HCT116 (cell line): ENCODE data around the gene GP9. TPM values are rescaled to one million over a fixed set of nuclear protein-coding genes. Genes with fewer than 3 reads are reported as not detected.

Experiments used
- ATAC-seq: fragments of 200-7000 bp; cut with Tn5 transposase; 2 replicates; pipeline ENCODE4 v1.9.1; 2020; ENCODE audit warnings: mild to moderate bottlenecking, moderate library complexity
- BruUV-seq: library from RNA; stranded (reverse); fragments of 400-500 nt; replicated peaks from 2 replicates; lab custom pipeline; 2021; lab: Mats Ljungman, UMichigan
- CTCF ChIA-PET: fragments of 300-600 bp; sonication (Branson Sonifier 250); formaldehyde crosslinking; loops from one replicate; lab custom pipeline; 2021; ENCODE audit warnings: antibody characterized with exemption; lab: Charles Lee
- POLR2A ChIA-PET: fragments of 300-600, 350-600 bp; sonication (Branson Sonifier 250); formaldehyde crosslinking; loops from one replicate; lab custom pipeline; 2021; ENCODE audit warnings: antibody characterized with exemption; lab: Charles Lee
- RAD21 ChIA-PET, 2 experiments: fragments of 300-600 bp; sonication (Branson Sonifier 250); formaldehyde crosslinking; loops; one replicate each; lab custom pipeline; 2023; ENCODE audit warnings: low total read pairs in 2 of 2; ENCODE audit not compliant: uncharacterized antibody in 2 of 2, unreplicated experiment in 2 of 2, low non-redundant PET in 1 of 2; lab: Charles Lee
- DNase-seq: peaks from one replicate; pipeline ENCODE4 v3.0.0-alpha.2; 2010; ENCODE audit warnings: low read depth, low spot score
- H2AFZ ChIP-seq: fragments of 200-600 bp; shearing (Covaris generic), sonication (generic); 2 replicates; pipeline ENCODE4 v1.6.1; 2017; ENCODE audit warnings: low read depth, mixed run types, mixed read lengths, antibody characterized with exemption, low read length; ENCODE audit not compliant: poor library complexity, severe bottlenecking
- H3K27ac ChIP-seq: 2 replicates; pipeline ENCODE4 v1.5.1; 2012; ENCODE audit warnings: low read depth, low read length
- H3K27me3 ChIP-seq: fragments of 200-600 bp; sonication (generic); 2 replicates; pipeline ENCODE4 v1.6.1; 2016; ENCODE audit warnings: mixed run types, low read length, mixed read lengths; ENCODE audit not compliant: insufficient read depth
- H3K36me3 ChIP-seq, 2 experiments: fragments of 200-500 bp in 1 of 2; fragments of 200-600 bp in 1 of 2; sonication (Bioruptor generic) in 1 of 2; sonication (generic) in 1 of 2; 2 replicates each; pipeline versions ENCODE4 v1.5.1 to v1.6.1; 2014 to 2016; ENCODE audit warnings: low read length in 2 of 2, inconsistent platforms in 1 of 2, mixed read lengths in 1 of 2, mixed run types in 1 of 2; ENCODE audit not compliant: insufficient read depth in 2 of 2, control insufficient read depth in 1 of 2
- H3K4me1 ChIP-seq, 2 experiments: fragments of 200-600 bp in 1 of 2; sonication (generic) in 1 of 2; 2 replicates each; pipeline versions ENCODE4 v1.5.1 to v1.6.1; 2012 to 2017; ENCODE audit warnings: low read length in 2 of 2, inconsistent platforms in 1 of 2, mild to moderate bottlenecking in 1 of 2, mixed read lengths in 1 of 2, mixed run types in 1 of 2, moderate library complexity in 1 of 2; ENCODE audit not compliant: insufficient read depth in 2 of 2, control insufficient read depth in 1 of 2
- H3K4me2 ChIP-seq: fragments of 200-600 bp; sonication (generic); 2 replicates; pipeline ENCODE4 v1.6.1; 2017; ENCODE audit warnings: mixed run types, low read length, mixed read lengths
- H3K4me3 ChIP-seq, 2 experiments: fragments of 200-600 bp in 1 of 2; sonication (generic) in 1 of 2; replicated peaks in 1 of 2; 2 replicates each; pipeline ENCODE4 v1.5.1; 2011 to 2016; ENCODE audit warnings: low read length in 2 of 2, control low read depth in 1 of 2, low read depth in 1 of 2, mild to moderate bottlenecking in 1 of 2, mixed read lengths in 1 of 2, mixed run types in 1 of 2
- H3K79me2 ChIP-seq: fragments of 200-600 bp; sonication (generic); 2 replicates; pipeline ENCODE4 v1.6.1; 2017; ENCODE audit warnings: mild to moderate bottlenecking, mixed run types, low read length, moderate library complexity, mixed read lengths; ENCODE audit not compliant: insufficient read depth
- H3K9ac ChIP-seq: fragments of 200-600 bp; sonication (generic); 2 replicates; pipeline ENCODE4 v1.6.1; 2016; ENCODE audit warnings: low read length, mixed read lengths
- H3K9me2 ChIP-seq: fragments of 200-600 bp; sonication (generic), shearing (Covaris generic); 2 replicates; pipeline ENCODE4 v1.6.1; 2017; ENCODE audit warnings: mixed run types, mild to moderate bottlenecking, moderate library complexity; ENCODE audit not compliant: insufficient read depth
- H3K9me3 ChIP-seq, 2 experiments: fragments of 200-500 bp in 1 of 2; fragments of 200-600 bp in 1 of 2; sonication (Bioruptor generic) in 1 of 2; sonication (generic) in 1 of 2; 2 replicates each; pipeline ENCODE4 v1.6.1; 2014 to 2017; ENCODE audit warnings: low read length in 2 of 2, mixed read lengths in 2 of 2, inconsistent platforms in 1 of 2, low read depth in 1 of 2, mild to moderate bottlenecking in 1 of 2, mixed run types in 1 of 2, moderate library complexity in 1 of 2; ENCODE audit not compliant: control insufficient read depth in 1 of 2, insufficient read depth in 1 of 2
- H4K20me1 ChIP-seq: fragments of 200-600 bp; sonication (generic), shearing (Covaris generic); 2 replicates; pipeline ENCODE4 v1.6.1; 2017; ENCODE audit warnings: mixed run types, mild to moderate bottlenecking, moderate library complexity; ENCODE audit not compliant: insufficient read depth
- ATF3 ChIP-seq: IDR thresholded peaks from 2 replicates; pipeline ENCODE4 v1.6.1; 2012
- CBX3 ChIP-seq: IDR thresholded peaks from 2 replicates; pipeline ENCODE4 v1.6.1; 2012; ENCODE audit warnings: low read depth
- CEBPB ChIP-seq: IDR thresholded peaks from 2 replicates; pipeline ENCODE4 v1.6.1; 2012; ENCODE audit warnings: low read depth
- ELF1 ChIP-seq: IDR thresholded peaks from 2 replicates; pipeline ENCODE4 v1.6.1; 2012; ENCODE audit warnings: low read depth, borderline replicate concordance
- EZH2phosphoT487 ChIP-seq: fragments of 200-600 bp; IDR thresholded peaks from 2 replicates; pipeline ENCODE4 v1.6.1; 2018; ENCODE audit warnings: antibody characterized with exemption, borderline replicate concordance
- JUND ChIP-seq: IDR thresholded peaks from 2 replicates; pipeline ENCODE4 v1.6.1; 2012
- POLR2A ChIP-seq: IDR thresholded peaks from 2 replicates; pipeline ENCODE4 v1.7.0; 2011; ENCODE audit warnings: borderline replicate concordance; ENCODE audit not compliant: insufficient read depth, insufficient read length; ENCODE audit errors: extremely low read depth
- POLR2AphosphoS5 ChIP-seq: IDR thresholded peaks from 2 replicates; pipeline ENCODE4 v1.6.1; 2011; ENCODE audit warnings: mild to moderate bottlenecking, low read depth, low read length, moderate library complexity
- REST ChIP-seq: IDR thresholded peaks from 2 replicates; pipeline ENCODE4 v1.6.1; 2012; ENCODE audit warnings: low read depth
- SIN3A ChIP-seq: IDR thresholded peaks from 2 replicates; pipeline ENCODE4 v1.6.1; 2012; ENCODE audit warnings: low read depth
- SP1 ChIP-seq: IDR thresholded peaks from 2 replicates; pipeline ENCODE4 v1.6.1; 2012; ENCODE audit warnings: low read depth
- SRF ChIP-seq: IDR thresholded peaks from 2 replicates; pipeline ENCODE4 v1.6.1; 2012; ENCODE audit warnings: low read depth
- TCF7L2 ChIP-seq: IDR thresholded peaks from 2 replicates; pipeline ENCODE4 v1.7.0; 2011; ENCODE audit warnings: borderline replicate concordance, inconsistent platforms; ENCODE audit not compliant: insufficient read depth, insufficient read length; ENCODE audit errors: extremely low read depth
- YY1 ChIP-seq: IDR thresholded peaks from 2 replicates; pipeline ENCODE4 v1.6.1; 2011; ENCODE audit warnings: low read length, low read depth, moderate library complexity, mild to moderate bottlenecking; ENCODE audit not compliant: insufficient replicate concordance; ENCODE audit errors: extremely low read depth
- ZBTB33 ChIP-seq: IDR thresholded peaks from 2 replicates; pipeline ENCODE4 v1.6.1; 2011; ENCODE audit warnings: mild to moderate bottlenecking, low read length, moderate library complexity; ENCODE audit not compliant: insufficient replicate concordance; ENCODE audit errors: extremely low read depth
- ZNF274 ChIP-seq: fragments of 200-500 bp; sonication (Bioruptor generic); IDR thresholded peaks from 2 replicates; pipeline ENCODE4 v1.6.1; 2014; ENCODE audit warnings: mild to moderate bottlenecking, low read depth, low read length, inconsistent platforms
- intact Hi-C: fragments of 100-400 bp; cut with micrococcal nuclease; formaldehyde crosslinking; loops from 2 replicates; pipeline ENCODE4 v1.10.0; 2022
- total RNA-seq: library from RNA; stranded (reverse); gene quantifications from one replicate; pipeline ENCODE4 v1.2.1, GENCODE V29; 2021; ENCODE audit not compliant: unreplicated experiment

The GP9 gene
- total RNA-seq, 1 experiment from 2014 or later = not detected

GRCh38 chr3:129013491-129013891, 47.1 kb upstream of the GP9 start:
- H3K27me3 ChIP-seq = no peaks in the 10 kb centered on the region
- H4K20me1 ChIP-seq = no peaks in the 10 kb centered on the region
- no peak overlapping the region for H2AFZ ChIP-seq
- no peaks in the 10 kb centered on the region for H3K9me3 ChIP-seq
- BruUV-seq = no TSS peak
- no peak for TF ChIP-seq CEBPB
- TF ChIP-seq ATF3 = no peak
- no peak for TF ChIP-seq EZH2phosphoT487
- no peak for TF ChIP-seq TCF7L2
- no peak for TF ChIP-seq ELF1
- no peak for TF ChIP-seq SP1
- TF ChIP-seq CBX3 = no peak
- TF ChIP-seq REST = no peak
- no peak for TF ChIP-seq YY1
- no peak for TF ChIP-seq JUND
- TF ChIP-seq SIN3A = no peak
- TF ChIP-seq ZNF274 = no peak
- TF ChIP-seq POLR2A = no peak
- TF ChIP-seq ZBTB33 = no peak
- no peak for TF ChIP-seq SRF
- TF ChIP-seq POLR2AphosphoS5 = no peak
- H3K9me2 ChIP-seq = no peaks in the 10 kb centered on the region
- POLR2A ChIA-PET = interaction anchor here (1.0 kb wide), 1 partner anchor 14 kb away, joined by 3 read pairs; no protein-coding TSS in a partner anchor
- RAD21 ChIA-PET = no interaction called here
- DNase-seq (no peak), ATAC-seq (peak; percentile 58)
- H3K36me3 ChIP-seq = no peaks in the 10 kb centered on the region
- intact Hi-C loops = no loop called here
- H3K79me2 ChIP-seq = no peaks in the 10 kb centered on the region
- no peak overlapping the region for H3K4me3 ChIP-seq
- H3K27ac ChIP-seq = no peak overlapping the region
- H3K4me1 ChIP-seq = peaks cover 11 to 16% of the 10 kb centered on the region in 2 experiments
- no peak overlapping the region for H3K4me2 ChIP-seq
- no peak overlapping the region for H3K9ac ChIP-seq
- CTCF ChIA-PET = interaction anchor here (1.4 kb wide), 1 partner anchor 14 kb away, joined by 4 read pairs; no protein-coding TSS in a partner anchor
